DOHH2 (cell line): Measurements from ENCODE around the gene ABCC8.

Experiments used
- EZH2phosphoT487 ChIP-seq: fragments of 200-600 bp; sonication (generic); IDR thresholded peaks from 2 replicates; pipeline ENCODE4 v1.6.1; 2017; ENCODE audit warnings: borderline replicate concordance, mild to moderate bottlenecking, antibody characterized with exemption, low read length, moderate library complexity, mixed read lengths
- TF ChIP-seq, protein P1 (sequence below): fragments of 200-600 bp; sonication (generic); IDR thresholded peaks from one replicate; pipeline ENCODE4 v1.5.1; 2014; ENCODE audit warnings: antibody characterized with exemption, mild to moderate bottlenecking, low read depth, low read length; ENCODE audit not compliant: poor library complexity, severe bottlenecking

DNA sequence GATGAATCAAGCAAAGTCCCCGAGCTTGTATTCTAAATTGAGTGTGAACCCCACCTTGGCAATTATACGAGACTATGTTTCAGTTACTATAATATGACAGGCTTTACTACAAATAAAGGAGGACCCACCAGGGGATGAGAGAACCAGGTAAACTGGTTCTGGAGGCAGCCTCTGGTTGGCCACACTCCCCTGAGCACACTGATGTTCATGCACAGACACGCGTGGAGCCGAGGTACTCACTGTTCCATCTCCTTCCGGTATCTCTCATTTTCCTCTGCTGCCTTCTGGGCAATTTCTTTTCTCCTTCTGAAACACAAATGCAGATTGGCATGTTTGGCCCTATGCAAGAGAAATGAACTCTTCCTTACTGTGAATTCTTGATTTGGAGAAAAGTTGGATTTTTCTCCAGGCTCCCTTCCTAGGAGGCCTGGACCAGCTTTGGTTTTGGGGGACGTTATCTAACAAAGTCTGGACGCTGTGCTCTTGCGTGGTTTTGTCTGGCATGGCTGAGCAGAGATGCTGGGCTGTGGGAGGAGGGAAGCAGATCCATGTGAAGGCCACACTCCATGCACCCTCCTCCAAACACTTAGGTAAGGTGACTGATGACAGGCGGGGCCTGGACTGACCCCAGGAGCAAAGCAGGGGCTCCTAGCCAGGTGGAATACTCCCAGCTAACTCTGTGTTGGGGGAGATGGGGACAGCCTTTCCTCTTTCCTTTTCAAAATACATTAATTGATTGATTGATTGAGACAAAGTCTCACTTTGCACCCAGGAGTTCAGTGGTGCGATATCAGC, 44.7 kb upstream of the ABCC8 start:
- TF ChIP-seq, protein P1, sequence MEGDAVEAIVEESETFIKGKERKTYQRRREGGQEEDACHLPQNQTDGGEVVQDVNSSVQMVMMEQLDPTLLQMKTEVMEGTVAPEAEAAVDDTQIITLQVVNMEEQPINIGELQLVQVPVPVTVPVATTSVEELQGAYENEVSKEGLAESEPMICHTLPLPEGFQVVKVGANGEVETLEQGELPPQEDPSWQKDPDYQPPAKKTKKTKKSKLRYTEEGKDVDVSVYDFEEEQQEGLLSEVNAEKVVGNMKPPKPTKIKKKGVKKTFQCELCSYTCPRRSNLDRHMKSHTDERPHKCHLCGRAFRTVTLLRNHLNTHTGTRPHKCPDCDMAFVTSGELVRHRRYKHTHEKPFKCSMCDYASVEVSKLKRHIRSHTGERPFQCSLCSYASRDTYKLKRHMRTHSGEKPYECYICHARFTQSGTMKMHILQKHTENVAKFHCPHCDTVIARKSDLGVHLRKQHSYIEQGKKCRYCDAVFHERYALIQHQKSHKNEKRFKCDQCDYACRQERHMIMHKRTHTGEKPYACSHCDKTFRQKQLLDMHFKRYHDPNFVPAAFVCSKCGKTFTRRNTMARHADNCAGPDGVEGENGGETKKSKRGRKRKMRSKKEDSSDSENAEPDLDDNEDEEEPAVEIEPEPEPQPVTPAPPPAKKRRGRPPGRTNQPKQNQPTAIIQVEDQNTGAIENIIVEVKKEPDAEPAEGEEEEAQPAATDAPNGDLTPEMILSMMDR, result no peak
- no peak for TF ChIP-seq EZH2phosphoT487
